Measurements from ENCODE around the gene MPPE1. TPM values are rescaled to one million over a fixed set of nuclear protein-coding genes. Genes with fewer than 3 reads are reported as not detected.
A peak's percentile ranks its signal among the peaks of the same experiment; 100 is the strongest.

The MPPE1 gene, protein sequence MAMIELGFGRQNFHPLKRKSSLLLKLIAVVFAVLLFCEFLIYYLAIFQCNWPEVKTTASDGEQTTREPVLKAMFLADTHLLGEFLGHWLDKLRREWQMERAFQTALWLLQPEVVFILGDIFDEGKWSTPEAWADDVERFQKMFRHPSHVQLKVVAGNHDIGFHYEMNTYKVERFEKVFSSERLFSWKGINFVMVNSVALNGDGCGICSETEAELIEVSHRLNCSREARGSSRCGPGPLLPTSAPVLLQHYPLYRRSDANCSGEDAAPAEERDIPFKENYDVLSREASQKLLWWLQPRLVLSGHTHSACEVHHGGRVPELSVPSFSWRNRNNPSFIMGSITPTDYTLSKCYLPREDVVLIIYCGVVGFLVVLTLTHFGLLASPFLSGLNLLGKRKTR
- 16.2 and 24.5 TPM in 2 replicates for total RNA-seq (2012; rRNA removed)

DNA sequence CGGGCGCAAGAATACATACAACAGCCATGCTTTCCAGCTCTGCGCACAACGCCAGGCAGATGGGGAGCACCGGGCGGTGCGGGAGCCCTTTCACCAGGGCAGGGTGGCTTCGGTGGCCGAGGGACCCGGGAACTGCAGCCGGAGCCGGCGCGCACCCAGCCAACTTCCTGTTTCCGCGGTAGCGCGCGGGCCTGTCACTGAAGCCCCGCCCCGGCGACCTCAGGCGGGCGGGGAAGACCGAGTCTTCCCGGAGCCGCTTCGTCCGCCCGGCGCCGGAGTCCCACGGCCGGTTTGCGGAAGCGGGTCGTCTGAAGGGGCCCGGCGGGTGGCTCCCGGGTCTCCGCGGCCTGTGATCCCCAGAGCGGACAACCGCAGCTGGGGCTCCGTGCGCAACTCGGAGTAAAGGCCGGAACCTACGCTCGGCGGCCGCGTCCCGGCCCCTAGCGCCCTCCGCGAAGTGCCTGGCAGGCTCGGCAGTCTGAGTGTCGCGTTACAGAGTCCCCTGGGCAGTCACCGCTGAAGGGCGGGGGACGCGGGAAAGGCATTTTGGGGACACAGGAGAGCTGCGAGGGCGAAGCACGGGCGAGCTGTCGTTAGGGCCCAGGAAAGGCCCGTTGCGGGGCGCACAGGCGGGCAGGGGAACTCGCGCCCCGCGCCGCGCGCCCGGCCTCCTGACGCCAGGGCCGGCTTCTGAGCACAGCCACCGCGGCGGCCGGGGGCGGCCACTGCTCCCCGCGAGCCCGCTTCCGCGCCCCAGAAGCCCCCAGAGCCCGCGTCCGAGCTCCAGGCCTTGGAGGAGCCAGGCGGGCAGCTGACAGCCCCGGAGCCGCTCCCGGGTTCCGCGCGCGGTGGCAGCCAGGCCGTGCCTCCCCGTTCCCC lies at the start of gene MPPE1:
Gene MPPE1, minus strand, starts transcription at position 136 of the 879 bp plus-strand sequence. CDS start 11,053 bp downstream, outside the sequence.
- H3K4me2 ChIP-seq (ENCODE audit: low read length): peak within 1 kb of the TSS; percentile 98
- H3K4me1 ChIP-seq (ENCODE audit: control insufficient read depth, insufficient read depth, low read length): peaks cover 14% of the 10 kb centered on the region
- H3K9me3 ChIP-seq (replicated peaks; ENCODE audit: low read length): no peaks in the 10 kb centered on the region
- no peaks in the 10 kb centered on the region for H3K27me3 ChIP-seq (ENCODE audit: control insufficient read depth, insufficient read depth, low read length)
- peaks cover 4% of the 10 kb centered on the region for H3K36me3 ChIP-seq (ENCODE audit: insufficient read depth, low read length)
- peak within 1 kb of the TSS; percentile 86 for H3K4me3 ChIP-seq (ENCODE audit: low read length)
- peak within 1 kb of the TSS; percentile 99 for H3K9ac ChIP-seq (ENCODE audit: low read depth, low read length)

DNA sequence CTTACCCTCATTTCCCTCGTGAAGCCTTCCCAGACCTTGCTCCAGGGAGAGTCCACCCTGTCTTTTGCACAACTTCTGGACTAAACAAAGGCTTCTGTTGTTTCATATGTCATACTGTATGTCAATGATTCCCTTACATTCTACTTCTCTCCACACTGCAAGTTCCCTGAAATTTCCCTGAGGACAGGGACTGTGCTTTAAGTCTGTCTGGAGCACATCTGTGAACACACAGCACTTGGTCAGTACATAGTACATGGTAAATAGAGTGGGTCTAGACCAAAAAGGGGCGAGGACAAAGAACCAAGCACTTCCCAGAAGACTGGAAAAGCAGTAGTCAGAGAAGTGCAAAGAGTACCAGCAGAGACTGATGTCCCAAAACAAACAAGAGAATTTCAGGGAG lies 49.5 kb upstream of the MPPE1 start:
- Histone ChIP-seq H3K4me3 (ENCODE audit: low read length) (no peak overlapping the region), H3K9ac (ENCODE audit: low read depth, low read length) (no peak overlapping the region), H3K4me1 (ENCODE audit: control insufficient read depth, insufficient read depth, low read length) (peaks cover 20% of the 10 kb centered on the region), H3K36me3 (ENCODE audit: insufficient read depth, low read length) (no peaks in the 10 kb centered on the region), H3K9me3 (replicated peaks; ENCODE audit: low read length) (no peaks in the 10 kb centered on the region), H3K4me2 (ENCODE audit: low read length) (no peak overlapping the region), H3K27me3 (ENCODE audit: control insufficient read depth, insufficient read depth, low read length) (no peaks in the 10 kb centered on the region)

DNA sequence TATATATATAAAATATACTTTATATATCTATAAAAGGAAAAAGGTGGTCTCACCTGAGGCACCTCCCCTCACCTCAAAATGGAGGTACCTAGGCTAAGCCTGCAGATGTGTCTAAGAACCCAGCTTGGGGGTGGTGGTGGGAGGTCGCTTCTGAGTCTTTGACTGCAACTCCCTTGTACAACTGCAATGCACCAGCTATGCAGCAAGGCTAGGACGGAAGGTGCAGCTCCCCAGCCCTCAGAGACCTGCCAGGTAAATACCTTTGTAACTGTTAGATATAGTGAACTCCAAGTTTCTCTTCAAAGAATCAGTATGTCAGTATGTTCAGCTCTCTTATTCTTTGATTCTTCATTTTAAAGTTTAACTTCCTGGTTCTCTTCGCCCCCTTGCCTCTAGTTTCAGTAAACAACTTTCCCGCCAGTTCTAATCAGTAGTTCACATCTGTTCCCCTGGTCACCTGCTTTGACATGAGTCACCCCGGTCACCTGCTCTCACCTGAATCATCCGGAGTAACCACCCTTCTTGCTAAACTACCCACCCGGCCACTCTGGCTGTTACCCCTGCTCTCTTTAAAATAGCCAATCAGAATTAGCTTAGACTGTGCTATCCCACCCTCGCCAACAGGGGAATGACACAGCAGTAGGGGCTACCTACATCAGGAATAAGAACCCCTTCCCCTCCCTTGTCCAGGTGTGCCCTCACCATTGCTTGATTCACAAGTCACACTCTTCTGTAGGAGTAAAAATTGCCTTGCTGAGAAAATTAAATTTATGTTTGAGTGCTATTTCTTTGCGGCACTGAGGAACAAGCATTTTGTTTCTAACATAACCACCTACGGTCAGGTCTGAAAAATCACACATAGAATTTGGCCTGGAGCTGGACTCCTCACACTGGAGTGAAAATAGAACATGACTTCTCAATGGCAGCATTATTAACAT lies 48.5 kb upstream of the MPPE1 start:
- no peak overlapping the region for H3K9ac ChIP-seq (ENCODE audit: low read depth, low read length)
- no peaks in the 10 kb centered on the region for H3K27me3 ChIP-seq (ENCODE audit: control insufficient read depth, insufficient read depth, low read length)
- no peaks in the 10 kb centered on the region for H3K36me3 ChIP-seq (ENCODE audit: insufficient read depth, low read length)
- no peaks in the 10 kb centered on the region for H3K9me3 ChIP-seq (replicated peaks; ENCODE audit: low read length)
- H3K4me1 ChIP-seq (ENCODE audit: control insufficient read depth, insufficient read depth, low read length): peaks cover 17% of the 10 kb centered on the region
- H3K4me3 ChIP-seq (ENCODE audit: low read length): no peak overlapping the region
- H3K4me2 ChIP-seq (ENCODE audit: low read length): no peak overlapping the region

DNA sequence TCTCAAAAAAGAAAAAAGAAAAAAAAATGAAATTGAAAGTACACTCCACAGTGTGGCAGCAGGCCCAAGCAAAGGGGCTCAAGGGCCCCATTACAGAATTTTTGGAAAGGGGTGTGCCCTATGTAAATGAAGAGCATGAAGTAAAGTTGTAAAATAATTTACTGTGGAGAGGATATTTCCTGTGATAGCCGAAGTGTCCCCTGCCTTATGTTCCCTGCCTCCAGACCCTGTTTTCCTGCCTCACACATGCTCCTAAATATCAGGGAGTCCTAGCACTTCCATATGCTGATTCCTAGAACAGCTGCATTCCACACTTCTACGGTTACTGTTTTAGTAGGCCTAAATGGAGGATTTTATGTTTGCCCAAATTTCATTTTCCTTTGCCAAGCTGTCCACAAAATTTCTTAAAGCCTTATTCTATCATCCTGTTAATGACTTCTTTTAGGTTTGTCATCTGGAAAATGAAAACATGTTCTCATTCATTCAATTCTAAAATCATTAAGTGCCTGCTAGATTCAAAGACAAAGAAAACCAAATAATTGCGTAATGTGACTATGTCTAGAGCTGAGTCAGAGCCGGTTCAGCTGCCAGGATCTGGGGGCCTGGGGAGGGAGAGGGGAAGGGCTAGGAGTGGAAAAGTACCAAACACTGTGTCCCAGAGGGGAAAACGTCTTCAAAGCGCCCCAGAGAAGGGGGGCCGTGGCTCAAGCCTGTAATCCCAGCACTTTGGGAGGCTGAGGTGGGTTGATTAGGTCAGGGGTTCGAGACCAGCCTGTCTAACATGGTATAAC lies 47.3 kb upstream of the MPPE1 start:
- Histone ChIP-seq H3K9ac (ENCODE audit: low read depth, low read length) (peak overlapping the region; percentile 73), H3K27me3 (ENCODE audit: control insufficient read depth, insufficient read depth, low read length) (no peaks in the 10 kb centered on the region), H3K36me3 (ENCODE audit: insufficient read depth, low read length) (no peaks in the 10 kb centered on the region), H3K4me1 (ENCODE audit: control insufficient read depth, insufficient read depth, low read length) (peaks cover 21% of the 10 kb centered on the region), H3K9me3 (replicated peaks; ENCODE audit: low read length) (no peaks in the 10 kb centered on the region), H3K4me3 (ENCODE audit: low read length) (peak overlapping the region; percentile 14), H3K4me2 (ENCODE audit: low read length) (peak overlapping the region; percentile 59)

DNA sequence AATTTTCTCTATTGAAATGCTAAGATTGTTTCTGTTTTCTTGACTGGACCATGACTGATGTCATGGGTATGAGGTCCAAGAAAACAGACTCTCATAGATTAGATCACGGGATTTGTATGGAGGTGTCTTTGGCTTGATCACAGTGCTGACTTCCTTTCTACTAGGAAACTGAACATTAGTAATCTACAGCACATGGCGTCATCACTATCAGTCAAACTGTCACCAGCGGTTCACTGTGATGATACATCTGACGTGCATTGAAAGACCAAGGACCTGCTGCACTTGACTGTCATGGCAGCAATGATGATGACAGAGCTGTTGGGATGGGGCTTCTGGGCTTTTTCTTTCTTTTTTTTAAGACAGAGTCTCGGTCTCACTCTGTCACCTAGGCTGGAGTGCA lies 45.0 kb upstream of the MPPE1 start:
- Histone ChIP-seq H3K4me1 (ENCODE audit: control insufficient read depth, insufficient read depth, low read length) (peaks cover 39% of the 10 kb centered on the region), H3K27me3 (ENCODE audit: control insufficient read depth, insufficient read depth, low read length) (no peaks in the 10 kb centered on the region), H3K36me3 (ENCODE audit: insufficient read depth, low read length) (no peaks in the 10 kb centered on the region), H3K9ac (ENCODE audit: low read depth, low read length) (no peak overlapping the region), H3K9me3 (replicated peaks; ENCODE audit: low read length) (no peaks in the 10 kb centered on the region), H3K4me2 (ENCODE audit: low read length) (no peak overlapping the region), H3K4me3 (ENCODE audit: low read length) (no peak overlapping the region)

DNA sequence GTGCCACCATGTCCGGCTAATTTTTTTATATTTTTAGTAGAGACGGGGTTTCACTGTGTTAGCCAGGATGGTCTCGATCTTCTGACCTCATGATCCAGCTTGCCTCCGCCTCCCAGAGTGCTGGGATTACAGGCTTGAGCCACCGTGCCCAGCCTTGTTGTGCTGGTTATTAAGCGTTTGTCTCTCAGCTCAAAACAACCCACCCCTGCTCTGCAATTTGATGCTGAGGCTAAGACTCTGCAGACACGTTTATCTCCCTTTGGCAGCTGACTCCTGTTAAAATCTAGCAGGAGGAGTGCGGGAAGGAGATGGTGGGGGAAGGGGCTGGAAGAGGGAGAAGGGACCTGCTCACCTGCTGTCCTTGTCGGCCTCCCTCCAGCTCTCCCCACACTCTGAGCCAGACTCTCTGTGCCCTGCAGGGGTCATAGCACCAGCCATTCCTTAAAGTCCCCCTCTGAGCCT lies 43.3 kb upstream of the MPPE1 start:
- H3K9ac ChIP-seq (ENCODE audit: low read depth, low read length): no peak overlapping the region
- H3K27me3 ChIP-seq (ENCODE audit: control insufficient read depth, insufficient read depth, low read length): no peaks in the 10 kb centered on the region
- no peaks in the 10 kb centered on the region for H3K36me3 ChIP-seq (ENCODE audit: insufficient read depth, low read length)
- peaks cover 55% of the 10 kb centered on the region for H3K4me1 ChIP-seq (ENCODE audit: control insufficient read depth, insufficient read depth, low read length)
- H3K9me3 ChIP-seq (replicated peaks; ENCODE audit: low read length): no peaks in the 10 kb centered on the region
- H3K4me3 ChIP-seq (ENCODE audit: low read length): no peak overlapping the region
- no peak overlapping the region for H3K4me2 ChIP-seq (ENCODE audit: low read length)

DNA sequence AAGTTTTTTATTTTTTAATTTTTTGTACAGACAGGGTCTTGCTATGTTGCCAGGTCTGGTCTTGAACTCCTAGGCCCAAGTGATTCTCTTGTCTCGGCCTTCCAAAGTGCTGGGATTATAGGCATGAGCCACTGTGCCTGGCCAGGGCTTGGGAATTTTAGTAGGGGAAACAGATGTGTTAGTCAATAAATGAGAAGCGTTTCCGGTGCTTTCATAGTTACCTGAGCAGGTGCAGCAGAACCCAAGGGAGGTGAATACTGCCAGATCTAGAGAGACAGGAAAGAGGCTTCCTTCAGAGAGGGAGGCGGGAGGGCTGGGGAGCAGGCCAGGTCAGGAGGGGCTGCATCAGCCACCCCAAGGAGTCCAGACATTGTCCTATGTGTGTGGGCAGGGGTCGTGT lies 42.7 kb upstream of the MPPE1 start:
- Histone ChIP-seq H3K9me3 (replicated peaks; ENCODE audit: low read length) (no peaks in the 10 kb centered on the region), H3K27me3 (ENCODE audit: control insufficient read depth, insufficient read depth, low read length) (no peaks in the 10 kb centered on the region), H3K36me3 (ENCODE audit: insufficient read depth, low read length) (no peaks in the 10 kb centered on the region), H3K9ac (ENCODE audit: low read depth, low read length) (no peak overlapping the region), H3K4me1 (ENCODE audit: control insufficient read depth, insufficient read depth, low read length) (peaks cover 61% of the 10 kb centered on the region), H3K4me3 (ENCODE audit: low read length) (no peak overlapping the region), H3K4me2 (ENCODE audit: low read length) (no peak overlapping the region)

DNA sequence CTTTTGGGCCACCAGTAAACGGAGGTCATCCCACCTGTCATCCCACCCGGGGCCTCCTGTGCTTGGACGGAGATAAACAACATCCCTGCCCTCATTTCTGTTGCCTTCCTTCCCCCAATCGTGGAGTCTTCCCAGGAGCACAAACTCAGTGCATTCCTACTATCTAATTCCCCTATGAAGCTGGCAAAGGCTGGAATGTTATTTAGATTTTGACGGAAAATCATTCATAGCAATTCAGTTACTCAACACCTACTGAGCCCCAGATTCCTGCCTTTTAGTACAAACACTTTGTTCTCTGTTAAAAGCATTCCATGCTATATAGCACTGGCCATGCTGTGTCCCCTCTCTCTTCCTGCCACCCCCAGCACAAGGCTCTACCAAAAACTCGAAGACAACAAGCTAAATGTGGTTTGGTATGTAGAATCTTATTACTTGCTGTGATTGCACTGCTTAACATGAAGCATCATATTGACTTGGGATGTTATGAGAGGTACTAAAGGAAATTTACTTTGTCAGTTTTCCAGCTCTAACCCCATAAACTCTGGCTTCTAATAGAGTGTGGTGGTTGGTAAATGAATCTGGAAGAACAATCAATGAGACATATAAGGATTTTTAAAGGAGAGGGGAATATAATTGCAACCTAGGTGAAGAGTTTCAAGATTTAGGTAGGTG lies 40.9 kb upstream of the MPPE1 start:
- Histone ChIP-seq H3K4me2 (ENCODE audit: low read length) (no peak overlapping the region), H3K27me3 (ENCODE audit: control insufficient read depth, insufficient read depth, low read length) (no peaks in the 10 kb centered on the region), H3K9ac (ENCODE audit: low read depth, low read length) (peak overlapping the region; percentile 17), H3K9me3 (replicated peaks; ENCODE audit: low read length) (no peaks in the 10 kb centered on the region), H3K4me1 (ENCODE audit: control insufficient read depth, insufficient read depth, low read length) (peaks cover 49% of the 10 kb centered on the region), H3K4me3 (ENCODE audit: low read length) (no peak overlapping the region), H3K36me3 (ENCODE audit: insufficient read depth, low read length) (no peaks in the 10 kb centered on the region)

DNA sequence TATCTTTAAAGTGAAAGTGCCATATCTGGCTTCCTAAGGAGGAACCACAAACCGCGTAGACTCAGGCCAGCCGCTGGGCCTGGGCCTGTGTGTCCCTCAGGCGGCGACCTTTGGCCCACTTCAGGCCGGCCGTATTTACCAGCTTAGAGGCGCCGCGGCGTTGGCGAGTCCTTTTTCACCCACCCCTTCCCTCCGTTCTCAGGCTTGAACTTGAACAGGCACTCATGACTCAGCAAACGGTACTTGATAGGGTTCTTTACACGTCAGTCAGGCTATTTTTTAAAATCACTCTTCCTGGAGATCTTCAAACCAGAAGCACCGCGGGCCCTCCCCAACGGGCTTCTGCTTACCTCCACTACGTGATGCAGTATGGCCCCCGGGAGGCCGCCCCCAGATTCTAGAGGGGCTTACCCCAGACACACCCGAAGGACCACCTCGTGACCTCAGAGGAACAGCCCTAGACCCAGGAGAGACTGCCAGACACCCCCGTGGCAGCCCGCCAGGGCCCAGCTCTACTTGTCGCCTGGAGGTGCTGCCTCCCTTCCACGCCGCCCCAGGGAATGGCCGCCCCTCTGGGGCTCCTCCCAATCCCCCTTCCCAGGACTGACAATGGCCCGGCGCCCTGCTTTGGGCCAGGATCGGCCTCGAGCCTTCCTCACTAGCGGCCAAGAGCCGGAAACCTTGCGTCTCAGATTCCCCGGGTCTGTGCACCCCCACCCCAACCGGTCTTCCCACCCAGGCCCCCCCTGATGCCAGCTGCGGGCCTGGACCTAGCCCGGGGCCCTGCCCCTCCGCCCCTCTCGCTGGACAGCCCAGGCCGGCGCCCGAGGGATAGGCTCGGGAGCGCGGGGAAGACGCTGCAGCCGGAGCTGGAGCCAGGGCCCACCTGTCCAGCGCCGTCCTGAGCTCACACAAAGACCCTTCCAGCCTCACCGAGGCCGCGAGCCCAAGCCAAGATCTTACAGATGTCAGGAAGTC lies 39.4 kb upstream of the MPPE1 start:
- no peaks in the 10 kb centered on the region for H3K27me3 ChIP-seq (ENCODE audit: control insufficient read depth, insufficient read depth, low read length)
- no peaks in the 10 kb centered on the region for H3K36me3 ChIP-seq (ENCODE audit: insufficient read depth, low read length)
- peaks cover 46% of the 10 kb centered on the region for H3K4me1 ChIP-seq (ENCODE audit: control insufficient read depth, insufficient read depth, low read length)
- H3K4me2 ChIP-seq (ENCODE audit: low read length): peak overlapping the region; percentile 90
- H3K9ac ChIP-seq (ENCODE audit: low read depth, low read length): peak overlapping the region; percentile 90
- H3K9me3 ChIP-seq (replicated peaks; ENCODE audit: low read length): no peaks in the 10 kb centered on the region
- peak overlapping the region; percentile 66 for H3K4me3 ChIP-seq (ENCODE audit: low read length)
